Stimulated activated CD4-positive, alpha-beta T cell treated with anti-CD3 and anti-CD28 coated beads, Interleukin-15, amount 100 ng/mL, for 24 hours (primary cell): ENCODE results near the gene CDC16.

Experiments used
- DNase-seq: peaks from one replicate; pipeline ENCODE4 v3.0.0-alpha.2; 2020

The CDC16 gene

DNA sequence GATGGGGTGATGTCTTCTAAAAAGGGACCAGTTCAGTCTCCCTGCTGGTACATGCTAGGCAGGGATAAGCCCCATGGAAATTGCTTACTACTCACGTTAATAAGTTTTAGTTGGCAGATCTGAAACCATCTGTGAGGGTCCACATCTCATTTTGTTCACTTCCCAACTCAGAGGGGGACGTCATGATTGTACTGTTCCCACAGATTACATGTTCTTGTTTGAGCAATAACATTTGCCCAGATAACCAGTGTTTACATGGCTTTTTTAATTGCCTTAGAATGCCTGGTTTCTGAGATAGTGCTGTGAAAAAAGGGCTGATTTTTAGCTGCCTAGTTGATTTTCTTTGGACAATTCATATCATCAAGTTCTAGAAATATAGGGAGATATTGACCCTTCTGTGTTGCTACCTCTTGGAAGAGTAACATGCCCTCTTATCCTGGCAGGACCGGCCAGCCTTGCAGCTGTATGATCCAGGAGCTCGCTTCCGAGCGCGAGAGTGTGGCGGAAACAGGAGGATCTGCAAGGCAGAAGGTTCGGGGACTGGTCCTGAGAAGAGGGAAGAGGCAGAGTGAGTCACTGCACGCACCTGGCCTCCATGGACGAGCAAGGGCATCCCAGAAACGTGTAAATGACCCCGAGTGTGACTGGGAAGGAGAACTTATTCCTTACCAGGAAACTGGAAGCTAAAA lies 69.8 kb downstream of the CDC16 start:
- no peak for DNase-seq

DNA sequence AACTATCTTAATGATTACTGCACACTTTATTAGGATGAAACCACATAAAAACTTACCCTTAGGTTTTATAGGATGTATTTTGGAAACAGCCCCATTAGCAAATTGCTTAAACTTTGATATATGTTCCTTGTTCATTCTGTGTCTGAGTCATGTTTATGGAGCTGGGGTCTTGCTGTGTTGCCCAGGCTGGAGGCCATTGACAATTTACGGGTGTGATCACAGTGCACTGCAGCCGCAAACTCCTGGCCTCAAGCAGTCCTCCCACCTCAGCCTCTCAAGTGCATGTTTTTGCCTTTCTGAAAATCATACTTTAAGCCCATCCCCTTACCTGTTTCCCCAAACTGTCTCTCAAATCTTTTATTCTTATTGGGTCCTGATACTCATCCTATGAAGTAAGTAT lies 74.4 kb downstream of the CDC16 start:
- no peak for DNase-seq

DNA sequence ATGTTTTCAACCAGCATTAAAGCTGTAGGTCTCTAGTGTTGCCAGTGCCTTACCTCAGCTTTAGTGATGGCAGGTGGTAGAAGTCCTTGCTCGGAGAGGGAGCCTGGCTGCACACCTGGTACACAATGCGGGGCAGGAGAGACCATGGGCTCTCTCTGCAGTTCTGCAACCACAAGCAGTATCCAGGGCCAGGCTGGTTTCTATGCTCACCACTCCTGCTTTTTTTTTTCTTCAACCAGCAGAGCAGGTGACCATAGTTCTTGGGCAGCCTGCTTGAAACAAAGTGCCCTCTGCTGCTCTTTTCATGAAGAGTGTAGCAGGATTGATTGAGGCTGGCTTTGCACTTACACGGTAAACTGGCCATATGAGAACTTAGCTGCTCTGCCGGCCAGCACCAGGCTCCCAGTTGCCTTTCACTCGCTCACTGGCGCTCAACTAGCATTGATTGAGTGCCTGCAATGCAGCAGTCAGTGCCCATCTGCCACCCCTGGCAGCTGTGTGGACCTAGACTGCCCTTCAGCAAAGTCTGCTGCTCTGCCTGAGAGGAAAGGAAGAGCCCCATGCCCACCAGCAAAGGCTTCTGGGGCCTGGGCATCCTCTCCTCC lies 75.2 kb downstream of the CDC16 start:
- no peak for DNase-seq

DNA sequence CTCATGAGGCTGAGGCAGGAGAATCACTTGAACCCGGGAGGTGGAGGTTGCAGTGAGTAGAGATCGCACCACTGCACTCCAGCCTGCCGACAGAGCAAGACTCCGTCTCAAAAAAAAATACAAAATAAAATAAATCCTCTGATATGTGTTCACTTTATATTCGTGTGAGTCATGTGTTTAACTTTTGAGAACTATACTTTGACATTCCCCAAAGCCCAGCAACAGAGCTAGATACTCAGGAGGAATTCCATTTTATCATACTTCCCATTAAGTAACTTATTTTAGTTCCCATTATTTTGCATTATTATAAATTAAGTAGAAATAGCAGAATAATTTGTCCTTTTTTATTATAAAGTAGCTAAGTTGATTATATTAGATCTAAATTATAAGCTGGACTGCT lies 76.3 kb downstream of the CDC16 start:
- no peak for DNase-seq

DNA sequence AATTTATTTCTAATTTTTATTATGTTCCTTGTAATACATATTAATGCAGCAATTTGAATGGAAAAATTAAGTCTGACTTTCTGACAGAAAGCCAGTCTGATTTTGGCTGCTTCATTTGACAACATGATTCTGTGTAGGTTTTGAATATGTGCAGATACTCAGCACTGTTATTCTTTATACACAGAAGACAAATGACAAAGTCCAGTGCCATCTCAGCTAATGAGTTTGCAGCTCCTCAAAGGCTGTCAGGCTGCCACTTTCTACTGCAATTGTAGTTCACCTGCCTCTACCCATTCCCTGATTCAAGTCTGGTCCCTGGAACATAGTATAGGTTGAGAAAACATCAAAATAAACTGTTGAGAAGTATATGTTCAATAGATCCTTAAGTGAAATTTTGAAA lies 76.7 kb downstream of the CDC16 start:
- DNase-seq, result no peak

DNA sequence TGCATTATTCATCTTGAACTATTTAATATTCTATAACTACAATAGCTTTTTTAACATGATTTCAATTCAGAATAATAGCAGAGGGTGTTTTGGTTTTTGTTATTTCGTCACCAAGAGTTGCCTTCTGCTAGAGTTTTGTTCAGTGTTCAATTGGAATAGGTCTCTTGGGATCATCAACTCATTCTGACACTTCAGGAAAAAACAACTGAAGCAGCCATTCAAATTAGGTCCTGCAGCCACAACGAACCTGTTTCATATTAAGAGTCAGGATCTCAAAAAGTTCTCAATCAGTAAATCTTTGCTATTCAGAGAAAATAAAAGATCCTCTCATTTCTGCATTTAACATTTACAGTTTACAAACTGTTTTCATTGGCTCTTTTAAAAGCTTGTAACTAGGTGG lies 77.2 kb downstream of the CDC16 start:
- DNase-seq, result no peak

DNA sequence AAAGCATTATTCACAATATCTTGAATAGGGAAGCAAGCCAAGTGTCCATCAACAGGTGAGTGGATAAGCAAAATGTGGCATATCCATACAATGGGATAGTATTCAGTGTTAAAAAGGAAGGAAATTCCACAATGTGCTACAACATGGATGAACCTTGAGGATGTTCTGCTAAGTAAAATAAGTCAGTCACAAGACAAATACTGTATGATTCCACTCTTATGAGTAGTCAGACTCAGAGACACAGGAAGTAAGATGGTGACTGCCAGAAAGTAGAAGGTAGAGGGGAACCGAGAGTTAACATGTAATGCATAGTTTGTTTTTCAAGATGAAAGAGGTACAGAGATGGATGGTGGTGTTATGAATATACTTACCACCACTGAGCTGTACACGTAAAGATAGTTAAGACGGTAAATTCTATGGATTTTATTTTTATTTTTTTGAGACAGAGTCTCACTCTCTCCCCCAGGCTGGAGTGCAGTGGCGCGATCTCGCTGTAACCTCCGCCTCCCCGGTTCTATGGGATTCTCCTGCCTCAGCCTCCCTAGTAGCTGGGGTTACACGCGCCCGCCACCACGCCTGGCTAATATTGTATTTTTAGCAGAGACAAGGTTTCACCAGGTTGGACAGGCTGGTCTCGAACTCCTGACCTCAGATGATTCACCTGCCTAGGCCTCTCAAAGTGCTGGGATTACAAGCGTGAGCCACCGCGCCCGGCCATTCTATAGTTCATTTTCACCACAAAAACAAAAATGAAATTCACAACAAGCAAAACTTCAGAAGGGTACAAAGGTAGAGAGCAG lies 78.6 kb downstream of the CDC16 start:
- peak; percentile 64 for DNase-seq

DNA sequence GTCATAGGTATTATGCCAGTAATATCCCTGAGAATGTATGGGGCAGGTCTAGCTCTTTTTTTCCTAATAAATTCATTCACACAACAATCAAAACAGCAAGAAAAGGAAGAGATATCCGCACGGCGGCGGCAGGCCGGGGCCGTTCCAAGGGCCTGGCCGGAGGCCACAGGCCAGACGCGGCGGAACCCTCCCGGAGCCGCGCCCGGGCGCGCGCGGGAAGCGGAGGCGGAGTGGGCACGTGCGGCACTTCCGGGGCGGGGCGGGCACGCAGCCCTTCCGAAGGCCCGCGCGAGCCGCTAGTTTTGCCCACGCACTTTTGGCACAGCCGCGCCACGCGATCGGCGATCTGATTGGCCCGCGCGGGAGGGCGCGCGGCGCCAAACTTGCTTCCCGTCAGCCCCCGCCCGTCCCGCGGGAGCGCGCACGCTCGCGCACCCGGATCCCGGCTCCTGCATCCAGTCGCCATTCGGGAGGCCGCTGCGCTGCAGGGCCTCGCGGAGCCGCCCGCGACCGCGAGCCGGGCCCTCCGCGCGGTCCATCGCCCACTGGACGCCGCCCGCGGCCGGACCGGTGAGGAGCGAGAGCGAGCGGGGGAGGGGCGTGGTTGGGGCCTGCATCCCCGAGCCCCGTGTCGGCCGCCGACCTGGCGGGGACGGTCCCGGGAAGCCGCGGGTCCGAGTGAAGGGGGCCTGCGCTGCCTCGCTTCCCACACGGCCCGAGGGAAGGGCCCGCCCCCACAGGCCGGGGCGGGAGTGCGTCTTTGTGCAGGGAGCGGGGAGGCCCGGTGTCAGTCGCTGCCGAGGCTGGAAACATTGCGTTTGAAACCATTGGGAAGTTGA lies 79.6 kb downstream of the CDC16 start, which contains the start of gene CHAMP1:
TSS of gene CHAMP1 (plus strand) at position 430 of the 839 bp plus-strand sequence. CDS start 9,340 bp downstream, outside the sequence.
- peak; percentile 97 for DNase-seq

DNA sequence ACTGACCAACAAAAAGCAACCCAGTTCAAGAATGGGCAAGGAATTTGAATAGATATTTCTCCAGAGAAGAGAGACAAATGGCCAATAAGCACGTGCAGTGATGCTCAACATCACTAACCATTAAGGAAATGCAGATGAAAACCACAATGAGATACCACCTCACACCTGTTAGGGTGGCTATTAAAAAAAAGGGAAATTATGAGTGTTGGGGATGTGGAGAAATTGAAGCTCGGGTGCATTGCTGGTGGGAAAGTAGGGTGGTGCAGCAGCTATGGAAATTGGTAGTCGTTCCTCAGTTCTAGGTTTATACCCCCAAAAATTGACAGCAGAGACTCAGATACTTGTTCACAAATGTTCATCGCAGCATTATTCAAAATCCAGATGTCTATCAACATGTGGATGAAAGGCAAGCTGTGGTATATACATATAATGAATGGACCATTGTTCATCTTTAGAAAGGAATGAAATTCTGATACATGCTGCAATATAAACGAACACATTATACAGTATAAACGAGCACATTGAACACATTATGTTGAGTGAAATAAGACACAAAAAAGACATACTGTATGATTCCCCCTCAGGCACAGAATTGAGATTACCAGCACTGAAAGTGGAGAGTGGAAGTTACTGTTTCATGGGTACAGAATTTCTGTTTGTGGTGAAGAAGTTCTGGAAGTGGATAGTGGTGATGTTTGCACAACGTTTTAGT lies 80.5 kb downstream of the CDC16 start:
- peak; percentile 8 for DNase-seq

DNA sequence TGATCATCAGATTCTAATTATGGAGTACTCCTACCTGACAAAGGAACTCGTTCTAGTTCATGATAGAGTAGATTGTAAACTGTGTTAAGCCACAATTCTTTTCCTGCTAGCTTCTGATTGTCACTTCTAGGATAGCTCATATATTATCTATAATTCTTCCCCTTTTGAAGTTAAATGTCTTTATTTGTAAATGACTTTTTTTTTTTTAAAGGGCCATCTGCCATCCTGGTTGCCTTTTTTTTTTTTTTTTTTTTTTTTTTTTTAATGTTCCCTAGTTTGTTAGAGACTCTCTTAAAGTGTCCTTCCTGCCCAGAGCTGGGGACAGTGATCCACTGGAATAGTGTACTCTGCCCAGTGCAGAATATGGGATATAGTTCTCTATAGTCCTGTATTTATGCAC lies 83.9 kb downstream of the CDC16 start:
- DNase-seq, result no peak

DNA sequence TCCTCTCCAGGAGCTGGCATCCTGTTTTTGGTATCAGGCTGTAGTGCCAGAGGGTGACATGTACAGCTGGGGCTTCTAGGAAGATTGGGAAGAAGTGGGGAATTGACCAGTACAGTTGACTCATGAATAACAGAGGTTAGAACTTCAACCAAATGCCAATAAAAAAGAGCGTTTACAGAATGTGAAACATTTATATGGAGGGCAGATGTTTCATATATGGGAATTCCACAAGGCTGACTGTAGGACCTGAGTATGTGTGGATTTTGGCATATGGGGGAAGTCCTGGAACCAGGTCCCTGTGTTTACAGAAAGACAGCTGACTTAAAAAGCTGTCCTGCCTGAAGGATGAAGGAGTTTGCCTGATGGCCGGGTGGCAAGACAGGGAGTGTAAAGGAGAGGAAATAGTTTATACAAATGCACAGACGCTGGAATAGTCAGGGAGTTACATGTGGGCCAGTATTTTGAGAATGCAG lies 84.8 kb downstream of the CDC16 start:
- DNase-seq, result no peak

DNA sequence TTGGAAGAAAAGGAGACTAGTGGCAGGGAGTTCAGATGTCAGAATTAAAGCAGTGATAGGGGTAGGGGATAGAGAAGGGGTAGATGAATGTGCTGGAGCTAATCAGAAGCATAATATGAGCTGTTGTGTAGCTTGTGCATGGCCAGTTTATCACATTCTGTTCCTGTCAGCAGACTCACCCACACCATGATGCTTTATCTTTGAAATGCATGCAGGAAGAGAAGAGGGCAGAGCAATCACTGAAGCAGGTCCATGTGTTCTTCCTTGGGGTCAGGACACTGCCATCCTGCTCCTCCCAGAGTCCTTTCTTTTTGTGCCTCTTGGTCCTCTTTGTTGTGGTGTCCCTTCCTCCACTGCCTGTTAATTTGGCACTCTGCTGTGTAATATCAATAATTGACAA lies 85.4 kb downstream of the CDC16 start:
- DNase-seq, result no peak

DNA sequence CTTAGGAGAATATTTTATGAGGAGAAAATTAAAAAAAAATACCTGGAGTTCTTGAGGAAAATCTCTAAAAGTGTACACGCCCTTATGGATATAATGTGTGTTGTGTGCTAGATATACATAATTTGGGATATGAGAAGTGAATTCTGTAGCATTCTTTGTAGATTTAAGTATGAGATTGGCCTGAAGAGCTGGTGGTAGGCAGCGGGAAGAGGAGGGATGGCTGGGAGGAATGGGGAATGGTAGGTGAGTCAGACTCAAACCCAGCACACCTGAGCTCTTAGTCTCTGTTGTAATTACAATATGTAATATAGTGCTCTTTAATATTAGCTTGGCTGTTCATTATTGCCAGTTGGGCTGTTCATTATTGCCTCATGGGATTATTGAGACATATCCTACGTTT lies 86.6 kb downstream of the CDC16 start:
- no peak for DNase-seq
